ENCODE results near the gene ELL.
A peak's percentile ranks its signal among the peaks of the same experiment; 100 is the strongest.

ELL gene

GRCh38 chr19:18470787-18471186, 51.1 kb downstream of the ELL start:
- Histone ChIP-seq H3K9ac (ENCODE audit: low read depth in 1 of 2, low read length in 2 of 2) (no peak overlapping the region), H3K4me1 (ENCODE audit: control insufficient read depth in 1 of 2, insufficient read depth in 2 of 2, low read length in 2 of 2) (peaks cover 30 to 45% of the 10 kb centered on the region in 2 donors), H3K36me3 (ENCODE audit: control insufficient read depth in 1 of 2, insufficient read depth in 2 of 2, low read length in 2 of 2) (peaks cover 0 to 6% of the 10 kb centered on the region in 2 donors), H3K27ac (ENCODE audit: low read depth, low read length) (no peak overlapping the region), H3K27me3 (ENCODE audit: control insufficient read depth in 1 of 2, insufficient read depth in 2 of 2, low read length in 2 of 2) (no peaks in the 10 kb centered on the region), H3K4me3 (ENCODE audit: low read depth in 1 of 2, low read length in 2 of 2) (no peak overlapping the region), H3K9me3 (ENCODE audit: control insufficient read depth in 1 of 2, low read length in 2 of 2) (no peaks in the 10 kb centered on the region)

GRCh38 chr19:18469069-18469846, 52.6 kb downstream of the ELL start:
- Histone ChIP-seq H3K9me3 (ENCODE audit: control insufficient read depth in 1 of 2, low read length in 2 of 2) (no peaks in the 10 kb centered on the region), H3K27me3 (ENCODE audit: control insufficient read depth in 1 of 2, insufficient read depth in 2 of 2, low read length in 2 of 2) (no peaks in the 10 kb centered on the region), H3K9ac (ENCODE audit: low read depth in 1 of 2, low read length in 2 of 2) (no peak overlapping the region), H3K27ac (ENCODE audit: low read depth, low read length) (peak overlapping the region; percentile 47), H3K36me3 (ENCODE audit: control insufficient read depth in 1 of 2, insufficient read depth in 2 of 2, low read length in 2 of 2) (peaks cover 5 to 17% of the 10 kb centered on the region in 2 donors), H3K4me3 (ENCODE audit: low read depth in 1 of 2, low read length in 2 of 2) (no peak overlapping the region), H3K4me1 (ENCODE audit: control insufficient read depth in 1 of 2, insufficient read depth in 2 of 2, low read length in 2 of 2) (peaks cover 33 to 44% of the 10 kb centered on the region in 2 donors)

- H3K36me3 ChIP-seq (ENCODE audit: control insufficient read depth in 1 of 2, insufficient read depth in 2 of 2, low read length in 2 of 2): peaks cover 5 to 21% of the 10 kb centered on the region in 2 donors
- H3K9ac ChIP-seq (ENCODE audit: low read depth in 1 of 2, low read length in 2 of 2): no peak overlapping the region
Observed at GRCh38 chr19:18468517-18468916, 53.4 kb downstream of the ELL start.

GRCh38 chr19:18467978-18468377, 53.9 kb downstream of the ELL start:
- H3K36me3 ChIP-seq (ENCODE audit: control insufficient read depth in 1 of 2, insufficient read depth in 2 of 2, low read length in 2 of 2): peaks cover 5 to 23% of the 10 kb centered on the region in 2 donors
- peaks cover 27 to 35% of the 10 kb centered on the region in 2 donors for H3K4me1 ChIP-seq (ENCODE audit: control insufficient read depth in 1 of 2, insufficient read depth in 2 of 2, low read length in 2 of 2)
- no peak overlapping the region for H3K9ac ChIP-seq (ENCODE audit: low read depth in 1 of 2, low read length in 2 of 2)
- no peak overlapping the region for H3K27ac ChIP-seq (ENCODE audit: low read depth, low read length)
- no peaks in the 10 kb centered on the region for H3K9me3 ChIP-seq (ENCODE audit: control insufficient read depth in 1 of 2, low read length in 2 of 2)
- no peaks in the 10 kb centered on the region for H3K27me3 ChIP-seq (ENCODE audit: control insufficient read depth in 1 of 2, insufficient read depth in 2 of 2, low read length in 2 of 2)
- H3K4me3 ChIP-seq (ENCODE audit: low read depth in 1 of 2, low read length in 2 of 2): no peak overlapping the region

More at GRCh38 chr19:18468517-18468916, 53.4 kb downstream of the ELL start:
- H3K9me3 ChIP-seq (ENCODE audit: control insufficient read depth in 1 of 2, low read length in 2 of 2): no peaks in the 10 kb centered on the region
- H3K4me1 ChIP-seq (ENCODE audit: control insufficient read depth in 1 of 2, insufficient read depth in 2 of 2, low read length in 2 of 2): peaks cover 27 to 39% of the 10 kb centered on the region in 2 donors
- no peaks in the 10 kb centered on the region for H3K27me3 ChIP-seq (ENCODE audit: control insufficient read depth in 1 of 2, insufficient read depth in 2 of 2, low read length in 2 of 2)
- H3K27ac ChIP-seq (ENCODE audit: low read depth, low read length): no peak overlapping the region
- no peak overlapping the region for H3K4me3 ChIP-seq (ENCODE audit: low read depth in 1 of 2, low read length in 2 of 2)

GRCh38 chr19:18466354-18466753, 55.5 kb downstream of the ELL start:
- H3K27me3 ChIP-seq (ENCODE audit: control insufficient read depth in 1 of 2, insufficient read depth in 2 of 2, low read length in 2 of 2): no peaks in the 10 kb centered on the region
- peaks cover 10 to 29% of the 10 kb centered on the region in 2 donors for H3K36me3 ChIP-seq (ENCODE audit: control insufficient read depth in 1 of 2, insufficient read depth in 2 of 2, low read length in 2 of 2)
- no peak overlapping the region for H3K27ac ChIP-seq (ENCODE audit: low read depth, low read length)
- H3K9ac ChIP-seq (ENCODE audit: low read depth in 1 of 2, low read length in 2 of 2): no peak overlapping the region
- H3K4me1 ChIP-seq (ENCODE audit: control insufficient read depth in 1 of 2, insufficient read depth in 2 of 2, low read length in 2 of 2): peaks cover 27 to 37% of the 10 kb centered on the region in 2 donors
- no peak overlapping the region for H3K4me3 ChIP-seq (ENCODE audit: low read depth in 1 of 2, low read length in 2 of 2)
- no peaks in the 10 kb centered on the region for H3K9me3 ChIP-seq (ENCODE audit: control insufficient read depth in 1 of 2, low read length in 2 of 2)

- Histone ChIP-seq H3K4me1 (ENCODE audit: control insufficient read depth in 1 of 2, insufficient read depth in 2 of 2, low read length in 2 of 2) (peaks cover 27 to 40% of the 10 kb centered on the region in 2 donors), H3K27ac (ENCODE audit: low read depth, low read length) (no peak overlapping the region), H3K9me3 (ENCODE audit: control insufficient read depth in 1 of 2, low read length in 2 of 2) (no peaks in the 10 kb centered on the region), H3K27me3 (ENCODE audit: control insufficient read depth in 1 of 2, insufficient read depth in 2 of 2, low read length in 2 of 2) (no peaks in the 10 kb centered on the region), H3K9ac (ENCODE audit: low read depth in 1 of 2, low read length in 2 of 2) (no peak overlapping the region), H3K36me3 (ENCODE audit: control insufficient read depth in 1 of 2, insufficient read depth in 2 of 2, low read length in 2 of 2) (peaks cover 14 to 33% of the 10 kb centered on the region in 2 donors), H3K4me3 (ENCODE audit: low read depth in 1 of 2, low read length in 2 of 2) (no peak overlapping the region)
Observed at GRCh38 chr19:18465964-18466339, 55.9 kb downstream of the ELL start.

- H3K9me3 ChIP-seq (ENCODE audit: control insufficient read depth in 1 of 2, low read length in 2 of 2): no peaks in the 10 kb centered on the region
- no peaks in the 10 kb centered on the region for H3K27me3 ChIP-seq (ENCODE audit: control insufficient read depth in 1 of 2, insufficient read depth in 2 of 2, low read length in 2 of 2)
- no peak overlapping the region for H3K9ac ChIP-seq (ENCODE audit: low read depth in 1 of 2, low read length in 2 of 2)
- peaks cover 26 to 40% of the 10 kb centered on the region in 2 donors for H3K4me1 ChIP-seq (ENCODE audit: control insufficient read depth in 1 of 2, insufficient read depth in 2 of 2, low read length in 2 of 2)
- peak overlapping the region; percentile 70 for H3K27ac ChIP-seq (ENCODE audit: low read depth, low read length)
- H3K36me3 ChIP-seq (ENCODE audit: control insufficient read depth in 1 of 2, insufficient read depth in 2 of 2, low read length in 2 of 2): peaks cover 19 to 39% of the 10 kb centered on the region in 2 donors
- H3K4me3 ChIP-seq (ENCODE audit: low read depth in 1 of 2, low read length in 2 of 2): no peak overlapping the region
Observed at GRCh38 chr19:18465214-18465963, 56.5 kb downstream of the ELL start.

- Histone ChIP-seq H3K9me3 (ENCODE audit: control insufficient read depth in 1 of 2, low read length in 2 of 2) (no peaks in the 10 kb centered on the region), H3K9ac (ENCODE audit: low read depth in 1 of 2, low read length in 2 of 2) (no peak overlapping the region), H3K27me3 (ENCODE audit: control insufficient read depth in 1 of 2, insufficient read depth in 2 of 2, low read length in 2 of 2) (no peaks in the 10 kb centered on the region), H3K36me3 (ENCODE audit: control insufficient read depth in 1 of 2, insufficient read depth in 2 of 2, low read length in 2 of 2) (peaks cover 22 to 45% of the 10 kb centered on the region in 2 donors), H3K27ac (ENCODE audit: low read depth, low read length) (peak overlapping the region; percentile 70), H3K4me1 (ENCODE audit: control insufficient read depth in 1 of 2, insufficient read depth in 2 of 2, low read length in 2 of 2) (peaks cover 30 to 40% of the 10 kb centered on the region in 2 donors), H3K4me3 (ENCODE audit: low read depth in 1 of 2, low read length in 2 of 2) (no peak overlapping the region)
Observed at GRCh38 chr19:18464646-18465045, 57.2 kb downstream of the ELL start.

GRCh38 chr19:18461471-18461870, 60.4 kb downstream of the ELL start:
- Histone ChIP-seq H3K9me3 (ENCODE audit: control insufficient read depth in 1 of 2, low read length in 2 of 2) (no peaks in the 10 kb centered on the region), H3K4me3 (ENCODE audit: low read depth in 1 of 2, low read length in 2 of 2) (no peak overlapping the region), H3K27me3 (ENCODE audit: control insufficient read depth in 1 of 2, insufficient read depth in 2 of 2, low read length in 2 of 2) (no peaks in the 10 kb centered on the region), H3K36me3 (ENCODE audit: control insufficient read depth in 1 of 2, insufficient read depth in 2 of 2, low read length in 2 of 2) (peaks cover 31 to 68% of the 10 kb centered on the region in 2 donors), H3K9ac (ENCODE audit: low read depth in 1 of 2, low read length in 2 of 2) (peak overlapping the region in 1 of 2 donors; percentile 35), H3K27ac (ENCODE audit: low read depth, low read length) (no peak overlapping the region), H3K4me1 (ENCODE audit: control insufficient read depth in 1 of 2, insufficient read depth in 2 of 2, low read length in 2 of 2) (peaks cover 25 to 36% of the 10 kb centered on the region in 2 donors)

GRCh38 chr19:18460900-18461299, 61.0 kb downstream of the ELL start:
- Histone ChIP-seq H3K36me3 (ENCODE audit: control insufficient read depth in 1 of 2, insufficient read depth in 2 of 2, low read length in 2 of 2) (peaks cover 31 to 73% of the 10 kb centered on the region in 2 donors), H3K4me3 (ENCODE audit: low read depth in 1 of 2, low read length in 2 of 2) (no peak overlapping the region), H3K9me3 (ENCODE audit: control insufficient read depth in 1 of 2, low read length in 2 of 2) (no peaks in the 10 kb centered on the region), H3K9ac (ENCODE audit: low read depth in 1 of 2, low read length in 2 of 2) (no peak overlapping the region), H3K4me1 (ENCODE audit: control insufficient read depth in 1 of 2, insufficient read depth in 2 of 2, low read length in 2 of 2) (peaks cover 25 to 36% of the 10 kb centered on the region in 2 donors), H3K27ac (ENCODE audit: low read depth, low read length) (no peak overlapping the region), H3K27me3 (ENCODE audit: control insufficient read depth in 1 of 2, insufficient read depth in 2 of 2, low read length in 2 of 2) (no peaks in the 10 kb centered on the region)
